HepG2 (cell line): ENCODE results near the gene ENKUR. TPM values are rescaled to one million over a fixed set of nuclear protein-coding genes. Genes with fewer than 3 reads are reported as not detected.
A peak's percentile ranks its signal among the peaks of the same experiment; 100 is the strongest.

Experiments used
- ATAC-seq: fragments of 200-7000 bp; cut with Tn5 transposase; 3 replicates; pipeline ENCODE4 v1.9.1; 2020; ENCODE audit warnings: mild to moderate bottlenecking, moderate library complexity
- BruUV-seq: library from RNA; stranded (reverse); fragments of 400-500 nt; replicated peaks from 2 replicates; lab custom pipeline; 2021; lab: Mats Ljungman, UMichigan
- CTCF ChIA-PET: fragments of 300-600 bp; formaldehyde crosslinking; extraction: SDS; loops from one replicate; lab custom pipeline; 2021; ENCODE audit warnings: low total read pairs, inconsistent platforms, low intra/inter-chr PET ratio; lab: Yijun Ruan, JAX
- POLR2A ChIA-PET: fragments of 350-600 bp; sonication (Branson Sonifier 250); formaldehyde crosslinking; loops from one replicate; lab custom pipeline; 2020; ENCODE audit warnings: antibody characterized with exemption, inconsistent platforms; lab: Yijun Ruan, JAX
- DNase-seq: peaks from one replicate; pipeline ENCODE4 v3.0.0-alpha.2; 2015; ENCODE audit warnings: low spot score
- FAIRE-seq: peaks from 3 replicates; lab custom pipeline; 2011; peaks lifted over from hg19 to GRCh38; lab: Jason Lieb, UNC
- H2AFZ ChIP-seq: one replicate; pipeline ENCODE4 v1.6.1; 2011; ENCODE audit warnings: low read length, inconsistent platforms
- H3K27ac ChIP-seq: fragments of 300-600 bp; 3 replicates; pipeline ENCODE4 v1.8.0; 2011; ENCODE audit warnings: mixed run types, mild to moderate bottlenecking, mixed read lengths, low read length, inconsistent platforms; ENCODE audit not compliant: insufficient read depth; ENCODE audit errors: extremely low read length
- H3K27me3 ChIP-seq, 2 experiments: fragments of 200-600 bp in 1 of 2; 2 replicates in 1 of 2; 3 replicates in 1 of 2; pipeline versions ENCODE4 v1.6.0 to v1.8.0; 2011; ENCODE audit warnings: low read length in 2 of 2, mild to moderate bottlenecking in 2 of 2, moderate library complexity in 2 of 2, inconsistent platforms in 1 of 2; ENCODE audit not compliant: insufficient read depth in 2 of 2, control insufficient read depth in 1 of 2
- H3K36me3 ChIP-seq, 2 experiments: fragments of 200-600 bp in 1 of 2; replicated peaks in 1 of 2; 2 replicates in 1 of 2; 3 replicates in 1 of 2; pipeline versions ENCODE4 v1.5.1 to v1.8.0; 2011; ENCODE audit warnings: low read length in 2 of 2, inconsistent platforms in 1 of 2; ENCODE audit not compliant: insufficient read depth in 2 of 2, control insufficient read depth in 1 of 2
- H3K4me1 ChIP-seq: 2 replicates; pipeline ENCODE4 v1.5.1; 2012; ENCODE audit warnings: low read length, inconsistent platforms; ENCODE audit not compliant: insufficient read depth
- H3K4me2 ChIP-seq: 2 replicates; pipeline ENCODE4 v1.6.0; 2011; ENCODE audit warnings: low read depth, low read length, inconsistent platforms
- H3K4me3 ChIP-seq, 3 experiments: fragments of 200-600 bp in 1 of 3; sonication (generic), shearing (Covaris generic) in 1 of 3; replicated peaks in 1 of 3; 2 replicates each; pipeline ENCODE4 v1.5.1; 2011 to 2016; ENCODE audit warnings: low read length in 3 of 3, inconsistent platforms in 2 of 3, low read depth in 2 of 3, mild to moderate bottlenecking in 2 of 3, control low read depth in 1 of 3, mixed read lengths in 1 of 3; ENCODE audit not compliant: insufficient read depth in 1 of 3
- H3K79me2 ChIP-seq: one replicate; pipeline ENCODE4 v1.6.1; 2011; ENCODE audit warnings: low read length, inconsistent platforms; ENCODE audit not compliant: insufficient read depth
- H3K9ac ChIP-seq: 2 replicates; pipeline ENCODE4 v1.6.0; 2011; ENCODE audit warnings: mild to moderate bottlenecking, low read depth, low read length, inconsistent platforms; ENCODE audit not compliant: insufficient read depth
- H3K9me3 ChIP-seq: 2 replicates; pipeline ENCODE4 v1.5.1; 2012; ENCODE audit warnings: mild to moderate bottlenecking, low read length
- H4K20me1 ChIP-seq: 2 replicates; pipeline ENCODE4 v1.6.0; 2011; ENCODE audit warnings: inconsistent platforms, mild to moderate bottlenecking, low read length, moderate library complexity; ENCODE audit not compliant: insufficient read depth
- ELF1 ChIP-seq: sonication (generic); formaldehyde crosslinking; IDR thresholded peaks from 2 replicates; pipeline ENCODE4 v1.4.0; 2020; ENCODE audit warnings: missing genetic modification reagents
- FOXP1 ChIP-seq, 2 experiments: fragments of 450-650 bp in 1 of 2; IDR thresholded peaks; 2 replicates each; pipeline ENCODE4 v1.6.1; 2017 to 2018; ENCODE audit warnings: antibody characterized with exemption in 1 of 2
- KDM2A ChIP-seq: sonication (generic); formaldehyde crosslinking; IDR thresholded peaks from 2 replicates; pipeline ENCODE4 v1.4.0; 2020; ENCODE audit warnings: low read depth, missing genetic modification reagents, borderline replicate concordance
- KDM6A ChIP-seq: IDR thresholded peaks from 2 replicates; pipeline ENCODE4 v1.6.1; 2016; ENCODE audit warnings: low read depth
- MLLT10 ChIP-seq: sonication (generic); formaldehyde crosslinking; IDR thresholded peaks from 2 replicates; pipeline ENCODE4 v1.4.0; 2020; ENCODE audit warnings: missing genetic modification reagents
- NPAS2 ChIP-seq: sonication (generic); formaldehyde crosslinking; IDR thresholded peaks from 2 replicates; pipeline ENCODE4 v1.8.0; 2022; ENCODE audit warnings: mild to moderate bottlenecking, missing genetic modification reagents, borderline replicate concordance
- NR3C1 ChIP-seq: sonication (generic); formaldehyde crosslinking; IDR thresholded peaks from 2 replicates; pipeline ENCODE4 v1.4.0; 2020; ENCODE audit warnings: missing genetic modification reagents
- RFX1 ChIP-seq: fragments of 450-650 bp; IDR thresholded peaks from 2 replicates; pipeline ENCODE4 v1.6.1; 2017
- SNAPC2 ChIP-seq: sonication (generic); formaldehyde crosslinking; IDR thresholded peaks from 2 replicates; pipeline ENCODE4 v1.8.1; 2022; ENCODE audit warnings: mild to moderate bottlenecking, missing genetic modification reagents
- THRA ChIP-seq: sonication (generic); formaldehyde crosslinking; IDR thresholded peaks from 2 replicates; pipeline ENCODE4 v1.4.0; 2020; ENCODE audit warnings: missing genetic modification reagents, borderline replicate concordance
- ZFX ChIP-seq: sonication (generic); formaldehyde crosslinking; IDR thresholded peaks from 2 replicates; pipeline ENCODE4 v1.4.0; 2020; ENCODE audit warnings: mild to moderate bottlenecking, low read depth, missing genetic modification reagents, moderate library complexity
- ZNF143 ChIP-seq: sonication (generic); formaldehyde crosslinking; IDR thresholded peaks from 2 replicates; pipeline ENCODE4 v1.4.0; 2020; ENCODE audit warnings: missing genetic modification reagents
- ZNF547 ChIP-seq: sonication (generic); formaldehyde crosslinking; IDR thresholded peaks from 2 replicates; pipeline ENCODE4 v1.5.1; 2020; ENCODE audit warnings: mild to moderate bottlenecking, missing genetic modification reagents
- ZNF678 ChIP-seq: sonication (generic); formaldehyde crosslinking; IDR thresholded peaks from 2 replicates; pipeline ENCODE4 v1.4.0; 2020; ENCODE audit warnings: mild to moderate bottlenecking, missing genetic modification reagents
- ZNF792 ChIP-seq: IDR thresholded peaks from 2 replicates; pipeline ENCODE4 v1.6.1; 2016
- WGBS: methylation state at CpG from one replicate; pipeline ENCODE4 v1.1.6; 2017; ENCODE audit warnings: low lambda C conversion rate; 5-methylcytosine and 5-hydroxymethylcytosine counted together
- in situ Hi-C: cut with HindIII; loops from 2 replicates; pipeline ENCODE4 v1.10.0; 2017; ENCODE audit warnings: low pct_unique_long_range_greater_than_20kb; ENCODE audit not compliant: extremely low pct_ligation_motif_present
- intact Hi-C: fragments of 100-400 bp; cut with micrococcal nuclease; formaldehyde crosslinking; loops from one replicate; pipeline ENCODE4 v1.10.0; 2022; ENCODE audit not compliant: unreplicated experiment
- polyA plus RNA-seq, 8 experiments: library from polyadenylated mRNA; depleted of rRNA in 3 of 8; stranded (reverse) in 7 of 8; unstranded in 1 of 8; fragments of >200 nt; fragmentation: Illumina TruSeq in 4 of 8; extraction: Trizol in 4 of 8; gene quantifications; 2 replicates each; pipeline versions ENCODE4 v1.2.1 to v1.2.3, GENCODE V29; 2011 to 2016; ENCODE audit warnings: low read depth in 4 of 8, missing spikeins in 1 of 8, mixed read lengths in 1 of 8; ENCODE audit not compliant: insufficient read depth in 1 of 8
- total RNA-seq, 5 experiments: library from RNA; depleted of rRNA; stranded (reverse); fragments of >200 nt; fragmentation: Illumina TruSeq; extraction: Trizol; gene quantifications; 2 replicates each; pipeline ENCODE4 v1.2.3, GENCODE V29; 2016; ENCODE audit warnings: low read depth in 1 of 5
- TF ChIP-seq, protein P1 (sequence below): sonication (generic); formaldehyde crosslinking; IDR thresholded peaks from 2 replicates; pipeline ENCODE4 v1.4.0; 2020; ENCODE audit warnings: missing genetic modification reagents

ENKUR gene
- total and polyA plus RNA-seq, 2 of the 13 experiments (the other 11 are each of a cell fraction or from before 2014, with no cell fraction given), result 0.15 TPM

DNA sequence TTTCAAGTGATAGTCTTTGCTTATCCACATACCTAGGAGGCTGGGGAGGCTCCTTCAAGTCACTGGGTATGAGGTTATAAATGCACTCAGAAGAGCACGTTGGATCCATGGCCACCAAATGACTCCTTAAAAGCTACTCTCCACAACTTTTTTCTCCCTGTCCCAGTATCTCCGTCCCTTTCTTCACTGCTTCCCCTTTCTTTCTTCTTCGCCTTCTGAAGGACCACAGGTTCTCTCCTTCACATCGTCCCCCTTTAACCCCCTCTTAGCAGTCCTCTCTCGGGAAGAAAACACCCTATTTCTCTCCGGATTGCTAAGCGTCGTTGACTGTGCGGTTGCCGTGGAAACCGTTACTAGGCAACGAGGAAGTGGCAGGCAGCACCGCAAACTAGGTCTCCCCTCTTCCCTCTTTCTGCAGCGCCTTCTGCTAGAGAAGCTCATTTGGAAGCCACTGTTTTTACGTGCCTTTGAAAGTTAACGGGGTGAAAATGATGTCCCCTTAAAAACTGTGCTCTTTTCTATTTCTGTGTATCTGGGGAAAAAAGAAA lies at the start of gene ENKUR (continued):
- no peak for TF ChIP-seq KDM6A (CRISPR knock-in tag)
- no peak for TF ChIP-seq THRA (CRISPR knock-in tag)
- peak; percentile 92 for TF ChIP-seq RFX1
- TF ChIP-seq ZFX (CRISPR knock-in tag), result no peak

DNA sequence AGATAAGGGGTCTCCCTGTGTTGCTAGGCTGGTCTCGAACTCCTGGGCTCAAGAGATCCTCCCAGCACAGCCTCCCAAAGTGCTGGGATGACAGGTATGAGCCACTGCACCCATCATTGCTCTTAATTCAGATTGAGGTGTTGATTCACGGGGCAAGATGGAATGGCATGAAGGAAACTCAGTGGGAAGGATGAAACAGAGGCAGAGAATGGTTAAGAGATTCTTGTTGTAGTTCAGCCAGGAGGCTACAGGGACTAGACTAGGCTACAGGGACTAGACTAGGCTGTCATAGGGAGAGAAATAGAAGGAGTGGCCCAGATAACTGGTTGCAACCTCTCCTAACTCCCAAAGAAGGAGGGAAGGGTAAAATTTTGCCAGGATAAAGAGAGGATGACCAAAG lies 48.4 kb upstream of the ENKUR start:
- Histone ChIP-seq H4K20me1 (no peaks in the 10 kb centered on the region), H2AFZ (peak overlapping the region; percentile 2), H3K27me3 (no peaks in the 10 kb centered on the region), H3K9me3 (no peaks in the 10 kb centered on the region), H3K36me3 (no peaks in the 10 kb centered on the region), H3K27ac (no peak overlapping the region), H3K4me1 (peaks cover 67% of the 10 kb centered on the region), H3K79me2 (no peaks in the 10 kb centered on the region), H3K4me2 (no peak overlapping the region), H3K9ac (no peak overlapping the region), H3K4me3 (no peak overlapping the region)
- TF ChIP-seq NR3C1 (CRISPR knock-in tag) (no peak), ZNF792 (CRISPR knock-in tag) (no peak), ZNF143 (CRISPR knock-in tag) (no peak), KDM2A (no peak), ZNF678 (no peak), NPAS2 (CRISPR knock-in tag) (no peak), SNAPC2 (CRISPR knock-in tag) (no peak), FOXP1 (IDR thresholded peaks at IDR 0.05) (no peak), FOXP1 (CRISPR knock-in tag; IDR thresholded peaks at IDR 0.05) (no peak), ZNF547 (CRISPR knock-in tag) (no peak), ELF1 (CRISPR knock-in tag) (no peak), MLLT10 (CRISPR knock-in tag) (no peak)
- TF ChIP-seq, protein P1, sequence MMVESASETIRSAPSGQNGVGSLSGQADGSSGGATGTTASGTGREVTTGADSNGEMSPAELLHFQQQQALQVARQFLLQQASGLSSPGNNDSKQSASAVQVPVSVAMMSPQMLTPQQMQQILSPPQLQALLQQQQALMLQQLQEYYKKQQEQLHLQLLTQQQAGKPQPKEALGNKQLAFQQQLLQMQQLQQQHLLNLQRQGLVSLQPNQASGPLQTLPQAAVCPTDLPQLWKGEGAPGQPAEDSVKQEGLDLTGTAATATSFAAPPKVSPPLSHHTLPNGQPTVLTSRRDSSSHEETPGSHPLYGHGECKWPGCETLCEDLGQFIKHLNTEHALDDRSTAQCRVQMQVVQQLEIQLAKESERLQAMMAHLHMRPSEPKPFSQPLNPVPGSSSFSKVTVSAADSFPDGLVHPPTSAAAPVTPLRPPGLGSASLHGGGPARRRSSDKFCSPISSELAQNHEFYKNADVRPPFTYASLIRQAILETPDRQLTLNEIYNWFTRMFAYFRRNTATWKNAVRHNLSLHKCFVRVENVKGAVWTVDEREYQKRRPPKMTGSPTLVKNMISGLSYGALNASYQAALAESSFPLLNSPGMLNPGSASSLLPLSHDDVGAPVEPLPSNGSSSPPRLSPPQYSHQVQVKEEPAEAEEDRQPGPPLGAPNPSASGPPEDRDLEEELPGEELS (CRISPR knock-in tag), result no peak
- in situ Hi-C loops, result loop anchor here (5.0 kb wide), 1 partner anchor 47 kb away; the partner anchor contains the start of genes ENKUR and THNSL1
- POLR2A ChIA-PET, result interaction anchor here (1.3 kb wide), 1 partner anchor 12 kb away, joined by 3 read pairs; no protein-coding TSS in a partner anchor
- no TSS peak for BruUV-seq
- ATAC-seq (no peak), FAIRE-seq (no peak), DNase-seq (no peak)
- WGBS, result 84% methylated on average over 2 of the region's 2 CpGs
- intact Hi-C loops, result loop anchor here (5.0 kb wide), 1 partner anchor 47 kb away; the partner anchor contains the start of genes ENKUR and THNSL1
- CTCF ChIA-PET, result no interaction called here
